Activated CD4-positive, alpha-beta T cell treated with anti-CD3 and anti-CD28 coated beads, Interleukin-2, amount 50 U/mL, for 16 hours (primary cell): ENCODE data around the gene LMNTD2.
A peak's percentile ranks its signal among the peaks of the same experiment; 100 is the strongest.

Experiments used
- DNase-seq: peaks from one replicate; pipeline ENCODE4 v3.0.0-alpha.2; 2020

LMNTD2 gene

GRCh38 chr11:506995-507726, 53.4 kb downstream of the LMNTD2 start, which contains the start of gene RNH1:
Gene RNH1 (minus strand): TSS chr11:507242. CDS start chr11:502162, 5,080 bp downstream.
- DNase-seq = peak; percentile 99

GRCh38 chr11:506238-506994, 54.1 kb downstream of the LMNTD2 start:
- peak; percentile 98 for DNase-seq

- DNase-seq = no peak
Observed at GRCh38 chr11:504994-505344, 55.6 kb downstream of the LMNTD2 start.
